GM12878 (cell line): Measurements from ENCODE around the gene KCNA5. TPM values are rescaled to one million over a fixed set of nuclear protein-coding genes. Genes with fewer than 3 reads are reported as not detected.

Source experiments
- ATAC-seq: fragments of 200-7000 bp; cut with Tn5 transposase; 3 replicates; pipeline ENCODE4 v1.9.1; 2020; ENCODE audit warnings: mild to moderate bottlenecking, moderate library complexity
- BruUV-seq: library from RNA; stranded (reverse); fragments of 400-500 nt; replicated peaks from 2 replicates; lab custom pipeline; 2021; lab: Mats Ljungman, UMichigan
- CTCF ChIA-PET: fragments of 300-600 bp; sonication (Branson Sonifier 250); formaldehyde crosslinking; extraction: SDS; loops from one replicate; lab custom pipeline; 2021; ENCODE audit warnings: inconsistent platforms; lab: Yijun Ruan, JAX
- POLR2A ChIA-PET: fragments of 350-600 bp; formaldehyde crosslinking; extraction: SDS; loops from one replicate; lab custom pipeline; 2021; ENCODE audit warnings: inconsistent platforms; lab: Charles Lee
- RAD21 ChIA-PET: fragments of 300-600 bp; sonication (Branson Sonifier 250); formaldehyde crosslinking; loops from one replicate; lab custom pipeline; 2023; ENCODE audit warnings: antibody characterized with exemption; ENCODE audit not compliant: unreplicated experiment; lab: Charles Lee
- SMC1A ChIA-PET: fragments of 300-600 bp; sonication (Branson Sonifier 250); formaldehyde crosslinking; loops from one replicate; lab custom pipeline; 2023; ENCODE audit not compliant: unreplicated experiment, uncharacterized antibody; lab: Charles Lee
- DNase-seq: peaks from one replicate; pipeline ENCODE4 v3.0.0-alpha.2; 2011; ENCODE audit warnings: low read depth, low spot score
- FAIRE-seq: peaks from 3 replicates; lab custom pipeline; 2011; peaks lifted over from hg19 to GRCh38; lab: Jason Lieb, UNC
- H2AFZ ChIP-seq: 2 replicates; pipeline ENCODE4 v1.6.0; 2011; ENCODE audit warnings: low read depth, low read length, control low read depth; ENCODE audit not compliant: control insufficient read depth
- H3K27ac ChIP-seq: 2 replicates; pipeline ENCODE4 v1.5.1; 2011; ENCODE audit warnings: control low read depth; ENCODE audit not compliant: control insufficient read depth, insufficient read depth
- H3K27me3 ChIP-seq, 2 experiments: replicated peaks in 1 of 2; 2 replicates each; pipeline versions ENCODE4 v1.6.0 to v1.6.1; 2011; ENCODE audit warnings: low read length in 1 of 2; ENCODE audit not compliant: control insufficient read depth in 2 of 2, insufficient read depth in 2 of 2
- H3K36me3 ChIP-seq, 2 experiments: 2 replicates each; pipeline ENCODE4 v1.5.1; 2011; ENCODE audit warnings: low read length in 1 of 2; ENCODE audit not compliant: control insufficient read depth in 2 of 2, insufficient read depth in 2 of 2
- H3K4me1 ChIP-seq: 2 replicates; pipeline ENCODE4 v1.6.1; 2011; ENCODE audit warnings: mild to moderate bottlenecking, low read length, moderate library complexity, mixed read lengths; ENCODE audit not compliant: control insufficient read depth, insufficient read depth
- H3K4me2 ChIP-seq: 2 replicates; pipeline ENCODE4 v1.6.0; 2011; ENCODE audit warnings: control low read depth; ENCODE audit not compliant: control insufficient read depth, insufficient read depth
- H3K4me3 ChIP-seq: fragments of 200-600 bp; sonication (generic); 2 replicates; pipeline ENCODE4 v1.5.1; 2016
- H3K79me2 ChIP-seq: 2 replicates; pipeline ENCODE4 v1.6.0; 2011; ENCODE audit warnings: low read length; ENCODE audit not compliant: control insufficient read depth, insufficient read depth
- H3K9ac ChIP-seq: 2 replicates; pipeline ENCODE4 v1.8.0; 2011; ENCODE audit warnings: low read length, control low read depth, mixed read lengths; ENCODE audit not compliant: control insufficient read depth, insufficient read depth
- H3K9me3 ChIP-seq: replicated peaks from 3 replicates; pipeline ENCODE4 v1.5.1; 2011; ENCODE audit warnings: mild to moderate bottlenecking, low read length; ENCODE audit not compliant: control insufficient read depth, insufficient read depth
- H4K20me1 ChIP-seq: 2 replicates; pipeline ENCODE4 v1.6.0; 2011; ENCODE audit not compliant: control insufficient read depth, insufficient read depth
- CBFB ChIP-seq: IDR thresholded peaks from 2 replicates; pipeline ENCODE4 v1.6.1; 2016; ENCODE audit warnings: antibody characterized with exemption, low read depth
- CBX3 ChIP-seq: fragments of 200-600 bp; sonication (generic); IDR thresholded peaks from 2 replicates; pipeline ENCODE4 v1.6.1; 2016; ENCODE audit warnings: low read depth, borderline replicate concordance
- EGR1 ChIP-seq, 2 experiments: IDR thresholded peaks; 1 replicate in 1 of 2; 2 replicates in 1 of 2; pipeline ENCODE4 v1.6.1; 2011 to 2012; ENCODE audit warnings: low read depth in 2 of 2, low read length in 2 of 2, borderline replicate concordance in 1 of 2, mild to moderate bottlenecking in 1 of 2, moderate library complexity in 1 of 2
- EZH2 ChIP-seq: IDR thresholded peaks from 2 replicates; pipeline ENCODE4 v1.6.1; 2012; ENCODE audit warnings: low read depth, mild to moderate bottlenecking, control low read depth, inconsistent platforms, low read length, borderline replicate concordance; ENCODE audit not compliant: control insufficient read depth
- HSF1 ChIP-seq: fragments of 150-350 bp; IDR thresholded peaks from 2 replicates; pipeline ENCODE4 v1.6.1; 2014; ENCODE audit warnings: mild to moderate bottlenecking, low read depth, low read length
- KLF5 ChIP-seq: fragments of 450-650 bp; IDR thresholded peaks from 2 replicates; pipeline ENCODE4 v1.6.1; 2014; ENCODE audit warnings: mild to moderate bottlenecking; ENCODE audit not compliant: partially characterized antibody
- MTA3 ChIP-seq: IDR thresholded peaks from 2 replicates; pipeline ENCODE4 v1.6.1; 2012; ENCODE audit warnings: low read length, inconsistent platforms, borderline replicate concordance
- NBN ChIP-seq: fragments of 450-650 bp; IDR thresholded peaks from 2 replicates; pipeline ENCODE4 v1.6.1; 2016
- PML ChIP-seq: IDR thresholded peaks from 2 replicates; pipeline ENCODE4 v1.6.1; 2012; ENCODE audit warnings: low read length, inconsistent platforms
- STAT1 ChIP-seq: fragments of 450-650 bp; conservative IDR thresholded peaks from 2 replicates; pipeline ENCODE4 v1.6.1; 2014; ENCODE audit warnings: antibody characterized with exemption, mild to moderate bottlenecking
- TCF3 ChIP-seq: IDR thresholded peaks from 2 replicates; pipeline ENCODE4 v1.6.1; 2012; ENCODE audit warnings: low read depth, mild to moderate bottlenecking, low read length, borderline replicate concordance; ENCODE audit not compliant: insufficient read depth
- in situ Hi-C: fragments of 300-500 bp; cut with MboI; formaldehyde crosslinking; loops from 9 replicates; pipeline ENCODE4 v1.14.3; 2018; ENCODE audit warnings: mixed read lengths
- intact Hi-C: fragments of 100-400 bp; cut with micrococcal nuclease; formaldehyde crosslinking; loops from one replicate; pipeline ENCODE4 v1.14.2; 2022; ENCODE audit not compliant: unreplicated experiment
- polyA plus RNA-seq, 11 experiments: library from polyadenylated mRNA; depleted of rRNA in 4 of 11; unstranded in 6 of 11; stranded (reverse) in 5 of 11; fragments of >200 nt; fragmentation: Nextera tagmentation in 4 of 11; fragmentation: Illumina TruSeq in 1 of 11; extraction: Ambion mirVana in 4 of 11; extraction: Trizol in 1 of 11; gene quantifications; 1 replicate in 1 of 11; 2 replicates in 10 of 11; pipeline versions ENCODE4 v1.2.1 to v1.2.3, GENCODE V29; 2011 to 2016; ENCODE audit warnings: inconsistent platforms in 2 of 11, missing spikeins in 2 of 11, low read depth in 1 of 11
- total RNA-seq, 4 experiments: library from RNA; depleted of rRNA in 3 of 4; stranded (reverse); fragments of >200 nt in 3 of 4; fragmentation: Illumina TruSeq in 1 of 4; extraction: Trizol in 1 of 4; gene quantifications; 2 replicates each; pipeline versions ENCODE4 v1.2.1 to v1.2.3, GENCODE V29; 2013 to 2021

KCNA5 gene
- total and polyA plus RNA-seq, 10 of the 15 experiments (the other 5 are each of a cell fraction or from before 2014, with no cell fraction given) = 0.11 to 0.56 (median 0.19) TPM; not detected in 4

GRCh38 chr12:5030066-5030465 is 13.6 kb upstream of the KCNA5 start:
- Histone ChIP-seq H2AFZ (no peak overlapping the region), H3K27me3 (no peaks in the 10 kb centered on the region; a peak in 1 of 4 replicates), H3K4me1 (peaks cover 5% of the 10 kb centered on the region; the same call in 1 of the 2 replicates), H3K36me3 (no peaks in the 10 kb centered on the region), H3K9ac (no peak overlapping the region), H3K9me3 (no peaks in the 10 kb centered on the region), H3K4me2 (no peak overlapping the region), H4K20me1 (no peaks in the 10 kb centered on the region), H3K4me3 (no peak overlapping the region), H3K79me2 (no peaks in the 10 kb centered on the region), H3K27ac (no peak overlapping the region)
- ATAC-seq (no peak), FAIRE-seq (no peak), DNase-seq (no peak)
- no TSS peak for BruUV-seq
- CTCF ChIA-PET = interaction anchor here (1.3 kb wide), 1 partner anchor 54 kb away, joined by 3 read pairs; no protein-coding TSS in a partner anchor
- POLR2A ChIA-PET = no interaction called here
- in situ Hi-C loops = no loop called here
- RAD21 ChIA-PET = no interaction called here
- TF ChIP-seq NBN (no peak), CBX3 (no peak), KLF5 (no peak), STAT1 (no peak), TCF3 (no peak), PML (no peak), EZH2 (no peak), MTA3 (no peak), EGR1 (IDR thresholded peaks at IDR 0.05; ENCODE audit: borderline replicate concordance in 1 of 2, low read depth in 2 of 2, low read length in 2 of 2) (no peak), CBFB (no peak), HSF1 (no peak)
- intact Hi-C loops = no loop called here
- SMC1A ChIA-PET = interaction anchor here (1.1 kb wide), 1 partner anchor 56 kb away, joined by 3 read pairs; no protein-coding TSS in a partner anchor
